PFSK-1 (cell line): ENCODE results near the gene TGIF1.

Experiments used
- POLR2AphosphoS5 ChIP-seq: IDR thresholded peaks from 2 replicates; pipeline ENCODE4 v1.6.1; 2012; ENCODE audit warnings: low read depth, mild to moderate bottlenecking, control low read depth, low read length, moderate library complexity
- TAF1 ChIP-seq: IDR thresholded peaks from 2 replicates; pipeline ENCODE4 v1.6.1; 2012; ENCODE audit warnings: low read length, control low read depth, borderline replicate concordance; ENCODE audit not compliant: insufficient read depth

GRCh38 chr18:3409811-3410210 lies 40.2 kb upstream of the TGIF1 start:
- no peak for TF ChIP-seq TAF1
- no peak for TF ChIP-seq POLR2AphosphoS5
